ENCODE results near the gene GALNT5. TPM values are rescaled to one million over a fixed set of nuclear protein-coding genes. Genes with fewer than 3 reads are reported as not detected.

Gene GALNT5
- total and polyA plus RNA-seq, 4 donors: under 0.01 to 5.3 (median 0.01) TPM; not detected in 1

DNA sequence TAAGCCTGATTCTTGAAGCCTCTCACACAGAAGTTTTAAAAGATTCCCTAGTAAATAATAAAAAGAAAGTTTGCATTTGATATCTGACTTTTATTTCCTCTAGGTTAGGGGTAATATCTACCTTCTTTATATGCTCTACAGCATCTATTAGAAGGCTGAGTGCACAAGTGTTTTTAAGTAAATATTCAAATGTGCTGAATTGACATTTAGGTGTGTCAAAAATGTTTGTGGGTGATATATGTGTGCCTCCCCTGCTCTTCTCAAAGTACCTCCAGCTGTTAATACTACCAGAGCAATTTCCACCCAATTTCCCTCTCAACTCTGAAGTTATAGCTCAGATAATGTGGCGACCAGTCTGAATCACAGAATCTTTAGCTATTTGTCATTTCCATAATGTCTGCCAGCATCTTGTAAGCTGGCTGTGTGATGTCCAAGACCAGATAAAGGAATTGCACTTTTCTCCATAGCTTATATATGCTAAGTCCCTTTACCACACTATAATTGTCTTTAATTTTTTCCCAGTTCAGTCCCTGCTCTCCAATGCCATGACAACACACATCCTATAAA lies 92.5 kb downstream of the GALNT5 start:
- Histone ChIP-seq H3K4me3 (ENCODE audit: low read depth in 1 of 3, low read length in 3 of 3) (no peak overlapping the region), H3K27ac (ENCODE audit: low read depth in 1 of 2, low read length in 2 of 2) (no peak overlapping the region), H3K36me3 (ENCODE audit: control insufficient read depth in 4 of 4, insufficient read depth in 3 of 4, low read depth in 1 of 4, low read length in 3 of 4) (peaks cover 0 to 2% (median 0%) of the 10 kb centered on the region in 4 donors), H3K9ac (ENCODE audit: low read depth in 1 of 2, low read length in 2 of 2) (no peak overlapping the region), H3K4me1 (ENCODE audit: control insufficient read depth in 4 of 4, insufficient read depth in 4 of 4, low read length in 3 of 4) (no peaks in the 10 kb centered on the region), H3K27me3 (ENCODE audit: control insufficient read depth in 4 of 4, insufficient read depth in 4 of 4, low read length in 3 of 4) (no peaks in the 10 kb centered on the region), H3K9me3 (ENCODE audit: control insufficient read depth in 4 of 4, low read length in 3 of 4) (peaks cover 0 to 5% (median 0%) of the 10 kb centered on the region in 4 donors)
- TF ChIP-seq GABPA (IDR thresholded peaks at IDR 0.05 in 1 of 2, conservative IDR thresholded peaks at IDR 0.05 in 1 of 2) (no peak), TAF1 (conservative IDR thresholded peaks at IDR 0.05) (no peak), HNF4A (conservative IDR thresholded peaks at IDR 0.05) (no peak), EGR1 (IDR thresholded peaks at IDR 0.05; ENCODE audit: low read depth in 2 of 2) (no peak), RAD21 (IDR thresholded peaks at IDR 0.05) (no peak), JUND (IDR thresholded peaks at IDR 0.05) (no peak), FOXA2 (IDR thresholded peaks at IDR 0.05) (no peak), YY1 (IDR thresholded peaks at IDR 0.05) (no peak), HNF4G (IDR thresholded peaks at IDR 0.05) (no peak), FOXA1 (IDR thresholded peaks at IDR 0.05) (no peak)
- TF ChIP-seq, protein P1, sequence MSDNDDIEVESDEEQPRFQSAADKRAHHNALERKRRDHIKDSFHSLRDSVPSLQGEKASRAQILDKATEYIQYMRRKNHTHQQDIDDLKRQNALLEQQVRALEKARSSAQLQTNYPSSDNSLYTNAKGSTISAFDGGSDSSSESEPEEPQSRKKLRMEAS (IDR thresholded peaks at IDR 0.05): no peak
- TF ChIP-seq, protein P2, sequence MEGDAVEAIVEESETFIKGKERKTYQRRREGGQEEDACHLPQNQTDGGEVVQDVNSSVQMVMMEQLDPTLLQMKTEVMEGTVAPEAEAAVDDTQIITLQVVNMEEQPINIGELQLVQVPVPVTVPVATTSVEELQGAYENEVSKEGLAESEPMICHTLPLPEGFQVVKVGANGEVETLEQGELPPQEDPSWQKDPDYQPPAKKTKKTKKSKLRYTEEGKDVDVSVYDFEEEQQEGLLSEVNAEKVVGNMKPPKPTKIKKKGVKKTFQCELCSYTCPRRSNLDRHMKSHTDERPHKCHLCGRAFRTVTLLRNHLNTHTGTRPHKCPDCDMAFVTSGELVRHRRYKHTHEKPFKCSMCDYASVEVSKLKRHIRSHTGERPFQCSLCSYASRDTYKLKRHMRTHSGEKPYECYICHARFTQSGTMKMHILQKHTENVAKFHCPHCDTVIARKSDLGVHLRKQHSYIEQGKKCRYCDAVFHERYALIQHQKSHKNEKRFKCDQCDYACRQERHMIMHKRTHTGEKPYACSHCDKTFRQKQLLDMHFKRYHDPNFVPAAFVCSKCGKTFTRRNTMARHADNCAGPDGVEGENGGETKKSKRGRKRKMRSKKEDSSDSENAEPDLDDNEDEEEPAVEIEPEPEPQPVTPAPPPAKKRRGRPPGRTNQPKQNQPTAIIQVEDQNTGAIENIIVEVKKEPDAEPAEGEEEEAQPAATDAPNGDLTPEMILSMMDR (IDR thresholded peaks at IDR 0.05; ENCODE audit: low read depth, low read length, missing input control): no peak
- TF ChIP-seq, protein P3, sequence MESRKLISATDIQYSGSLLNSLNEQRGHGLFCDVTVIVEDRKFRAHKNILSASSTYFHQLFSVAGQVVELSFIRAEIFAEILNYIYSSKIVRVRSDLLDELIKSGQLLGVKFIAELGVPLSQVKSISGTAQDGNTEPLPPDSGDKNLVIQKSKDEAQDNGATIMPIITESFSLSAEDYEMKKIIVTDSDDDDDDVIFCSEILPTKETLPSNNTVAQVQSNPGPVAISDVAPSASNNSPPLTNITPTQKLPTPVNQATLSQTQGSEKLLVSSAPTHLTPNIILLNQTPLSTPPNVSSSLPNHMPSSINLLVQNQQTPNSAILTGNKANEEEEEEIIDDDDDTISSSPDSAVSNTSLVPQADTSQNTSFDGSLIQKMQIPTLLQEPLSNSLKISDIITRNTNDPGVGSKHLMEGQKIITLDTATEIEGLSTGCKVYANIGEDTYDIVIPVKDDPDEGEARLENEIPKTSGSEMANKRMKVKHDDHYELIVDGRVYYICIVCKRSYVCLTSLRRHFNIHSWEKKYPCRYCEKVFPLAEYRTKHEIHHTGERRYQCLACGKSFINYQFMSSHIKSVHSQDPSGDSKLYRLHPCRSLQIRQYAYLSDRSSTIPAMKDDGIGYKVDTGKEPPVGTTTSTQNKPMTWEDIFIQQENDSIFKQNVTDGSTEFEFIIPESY (IDR thresholded peaks at IDR 0.05): no peak
- TF ChIP-seq, protein P4, sequence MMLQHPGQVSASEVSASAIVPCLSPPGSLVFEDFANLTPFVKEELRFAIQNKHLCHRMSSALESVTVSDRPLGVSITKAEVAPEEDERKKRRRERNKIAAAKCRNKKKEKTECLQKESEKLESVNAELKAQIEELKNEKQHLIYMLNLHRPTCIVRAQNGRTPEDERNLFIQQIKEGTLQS (IDR thresholded peaks at IDR 0.05): no peak
- DNase-seq (ENCODE audit: low spot score): no peak
- 86% methylated on average over 1 of the region's 1 CpG for WGBS

DNA sequence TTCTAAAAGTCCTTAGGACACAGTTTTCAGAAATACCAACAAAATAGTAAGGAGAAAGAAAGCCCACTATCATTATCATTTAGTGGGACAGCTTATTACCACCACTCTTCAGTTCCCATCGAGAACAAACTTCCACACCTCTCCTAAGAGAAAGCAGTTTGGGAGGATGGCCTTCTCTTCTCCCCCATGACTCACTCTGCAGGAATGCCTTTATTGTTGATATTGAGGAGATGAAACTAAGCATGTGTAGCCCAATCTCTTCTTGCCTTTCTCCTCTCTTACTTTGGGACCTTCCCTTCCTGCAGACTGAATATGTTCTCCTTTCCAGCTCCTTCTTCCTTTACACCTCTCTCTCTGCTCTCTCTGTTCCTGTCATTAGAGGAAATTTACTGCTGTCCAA lies 98.1 kb downstream of the GALNT5 start:
- Histone ChIP-seq H3K27ac (ENCODE audit: low read depth in 1 of 2, low read length in 2 of 2) (no peak overlapping the region), H3K9me3 (ENCODE audit: control insufficient read depth in 4 of 4, low read length in 3 of 4) (no peaks in the 10 kb centered on the region), H3K36me3 (ENCODE audit: control insufficient read depth in 4 of 4, insufficient read depth in 3 of 4, low read depth in 1 of 4, low read length in 3 of 4) (no peaks in the 10 kb centered on the region), H3K4me3 (ENCODE audit: low read depth in 1 of 3, low read length in 3 of 3) (no peak overlapping the region), H3K27me3 (ENCODE audit: control insufficient read depth in 4 of 4, insufficient read depth in 4 of 4, low read length in 3 of 4) (no peaks in the 10 kb centered on the region), H3K4me1 (ENCODE audit: control insufficient read depth in 4 of 4, insufficient read depth in 4 of 4, low read length in 3 of 4) (no peaks in the 10 kb centered on the region), H3K9ac (ENCODE audit: low read depth in 1 of 2, low read length in 2 of 2) (no peak overlapping the region)
- WGBS: 72% methylated on average over 1 of the region's 1 CpG
- no peak for DNase-seq (ENCODE audit: low spot score)
- TF ChIP-seq, protein P3 (IDR thresholded peaks at IDR 0.05): no peak
- TF ChIP-seq NR2F2 (IDR thresholded peaks at IDR 0.05) (no peak), EGR1 (IDR thresholded peaks at IDR 0.05; ENCODE audit: low read depth in 2 of 2) (no peak), JUND (IDR thresholded peaks at IDR 0.05) (no peak), RXRA (IDR thresholded peaks at IDR 0.05) (no peak), SP1 (IDR thresholded peaks at IDR 0.05) (no peak), HNF4A (conservative IDR thresholded peaks at IDR 0.05) (no peak), HNF4G (IDR thresholded peaks at IDR 0.05) (no peak), YY1 (IDR thresholded peaks at IDR 0.05) (no peak), RAD21 (IDR thresholded peaks at IDR 0.05) (no peak), FOXA1 (IDR thresholded peaks at IDR 0.05) (no peak)
- TF ChIP-seq, protein P1 (IDR thresholded peaks at IDR 0.05): no peak
- TF ChIP-seq, protein P4 (IDR thresholded peaks at IDR 0.05): no peak
- TF ChIP-seq, protein P5, sequence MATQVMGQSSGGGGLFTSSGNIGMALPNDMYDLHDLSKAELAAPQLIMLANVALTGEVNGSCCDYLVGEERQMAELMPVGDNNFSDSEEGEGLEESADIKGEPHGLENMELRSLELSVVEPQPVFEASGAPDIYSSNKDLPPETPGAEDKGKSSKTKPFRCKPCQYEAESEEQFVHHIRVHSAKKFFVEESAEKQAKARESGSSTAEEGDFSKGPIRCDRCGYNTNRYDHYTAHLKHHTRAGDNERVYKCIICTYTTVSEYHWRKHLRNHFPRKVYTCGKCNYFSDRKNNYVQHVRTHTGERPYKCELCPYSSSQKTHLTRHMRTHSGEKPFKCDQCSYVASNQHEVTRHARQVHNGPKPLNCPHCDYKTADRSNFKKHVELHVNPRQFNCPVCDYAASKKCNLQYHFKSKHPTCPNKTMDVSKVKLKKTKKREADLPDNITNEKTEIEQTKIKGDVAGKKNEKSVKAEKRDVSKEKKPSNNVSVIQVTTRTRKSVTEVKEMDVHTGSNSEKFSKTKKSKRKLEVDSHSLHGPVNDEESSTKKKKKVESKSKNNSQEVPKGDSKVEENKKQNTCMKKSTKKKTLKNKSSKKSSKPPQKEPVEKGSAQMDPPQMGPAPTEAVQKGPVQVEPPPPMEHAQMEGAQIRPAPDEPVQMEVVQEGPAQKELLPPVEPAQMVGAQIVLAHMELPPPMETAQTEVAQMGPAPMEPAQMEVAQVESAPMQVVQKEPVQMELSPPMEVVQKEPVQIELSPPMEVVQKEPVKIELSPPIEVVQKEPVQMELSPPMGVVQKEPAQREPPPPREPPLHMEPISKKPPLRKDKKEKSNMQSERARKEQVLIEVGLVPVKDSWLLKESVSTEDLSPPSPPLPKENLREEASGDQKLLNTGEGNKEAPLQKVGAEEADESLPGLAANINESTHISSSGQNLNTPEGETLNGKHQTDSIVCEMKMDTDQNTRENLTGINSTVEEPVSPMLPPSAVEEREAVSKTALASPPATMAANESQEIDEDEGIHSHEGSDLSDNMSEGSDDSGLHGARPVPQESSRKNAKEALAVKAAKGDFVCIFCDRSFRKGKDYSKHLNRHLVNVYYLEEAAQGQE (IDR thresholded peaks at IDR 0.05): no peak
- TF ChIP-seq, protein P2 (IDR thresholded peaks at IDR 0.05; ENCODE audit: low read depth, low read length, missing input control): no peak
